Posterior cingulate gyrus (tissue), 11 donors: ENCODE measurements around the gene NXNL2.

Experiments
- DNase-seq, 10 donors: peaks; one replicate each; pipeline versions ENCODE4 v3.0.0 to v3.0.0-alpha.2; 2020 to 2021; ENCODE audit warnings: mixed read lengths in 3 of 10
- intact Hi-C: fragments of 100-400 bp; cut with DNase I; formaldehyde crosslinking; loops from one replicate; pipeline ENCODE4 v1.15.1; 2023

The NXNL2 gene

DNA sequence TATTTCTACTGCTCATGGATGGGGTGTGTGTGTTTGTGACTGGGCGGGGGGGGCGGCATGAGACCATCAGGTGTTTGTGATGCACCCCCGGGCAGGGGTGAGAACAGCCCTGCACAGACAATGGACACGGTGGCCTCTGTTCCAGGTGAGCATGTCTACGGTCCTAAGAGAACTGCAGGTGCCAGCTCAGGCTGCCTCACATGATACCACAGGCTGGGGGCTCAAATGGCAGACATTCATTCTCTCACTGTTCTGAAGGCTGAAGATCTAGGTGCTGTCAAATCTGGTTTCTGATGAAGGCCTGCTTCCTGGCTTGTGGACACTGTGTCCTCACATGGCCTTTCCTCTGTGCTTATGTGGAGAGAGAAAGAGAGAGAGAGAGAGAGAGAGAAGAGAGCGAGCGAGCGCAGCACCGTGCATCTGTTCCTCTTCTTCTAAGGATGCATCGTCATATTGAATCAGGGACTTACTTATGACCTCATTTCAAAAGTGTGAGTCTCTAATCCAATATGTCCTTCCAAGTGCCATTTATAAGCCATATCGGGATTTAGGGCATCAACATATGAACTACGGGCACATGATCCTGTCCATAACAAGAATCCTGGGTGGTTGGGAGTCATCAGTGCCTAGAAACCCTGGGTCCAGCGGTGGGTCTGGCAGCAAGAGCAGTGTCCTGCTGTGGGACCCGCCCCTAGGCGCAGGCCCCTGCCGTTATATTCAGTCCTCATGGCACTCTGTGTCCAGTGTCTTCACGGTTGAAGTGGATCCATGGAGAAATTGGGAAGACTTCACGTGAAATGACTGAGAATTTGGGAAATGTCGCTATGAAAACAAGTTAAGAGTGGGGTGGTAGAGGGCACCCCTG, 42.5 kb downstream of the NXNL2 start:
- DNase-seq, result no peak
- intact Hi-C loops, result loop anchor here (1.0 to 10.0 kb wide), 5 partner anchors 95 to 501 kb away; partner anchors contain the start of gene SPIN1

GRCh38 chr9:88578121-88579049, 43.4 kb downstream of the NXNL2 start:
- intact Hi-C loops, result loop anchor here (1.0 to 10.0 kb wide), 5 partner anchors 96 to 502 kb away; partner anchors contain the start of gene SPIN1
- peak; percentile 65 to 98 (median 88) for DNase-seq

DNA sequence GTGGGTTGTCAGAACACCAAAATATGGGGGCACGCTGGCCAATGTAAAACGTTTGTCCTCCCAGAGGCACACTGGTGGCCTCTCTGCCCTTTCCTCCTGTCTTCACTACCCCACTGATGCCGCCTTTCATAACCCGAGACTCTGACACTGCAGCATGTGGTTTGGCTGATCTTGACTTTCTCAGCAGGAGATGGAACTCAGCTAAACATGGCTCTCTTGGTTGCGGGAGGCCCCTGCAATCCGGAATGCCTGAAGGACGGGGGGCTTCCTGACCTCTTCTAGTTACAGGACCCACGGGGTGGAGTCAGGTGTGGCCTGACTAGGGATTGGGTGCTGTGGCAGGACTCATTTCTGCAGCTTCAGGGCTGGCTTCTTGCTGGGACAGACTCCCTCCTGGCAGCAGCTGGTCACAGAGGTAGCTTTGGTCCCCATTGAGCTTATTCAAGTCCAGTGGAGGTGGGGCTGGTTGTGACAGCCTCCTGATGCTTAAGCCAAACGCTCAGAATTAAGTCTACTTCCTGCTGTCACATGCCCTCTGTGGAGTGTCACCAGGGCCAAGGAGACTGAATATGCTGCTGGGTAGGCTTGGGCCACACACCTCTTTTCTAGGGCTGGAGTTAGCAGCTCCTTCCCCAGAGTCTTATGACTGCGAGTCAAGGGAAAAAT, 44.2 kb downstream of the NXNL2 start:
- no peak for DNase-seq
- intact Hi-C loops, result loop anchor here (2.0 to 10.0 kb wide), 4 partner anchors 97 to 474 kb away; partner anchors contain the start of gene SPIN1

DNA sequence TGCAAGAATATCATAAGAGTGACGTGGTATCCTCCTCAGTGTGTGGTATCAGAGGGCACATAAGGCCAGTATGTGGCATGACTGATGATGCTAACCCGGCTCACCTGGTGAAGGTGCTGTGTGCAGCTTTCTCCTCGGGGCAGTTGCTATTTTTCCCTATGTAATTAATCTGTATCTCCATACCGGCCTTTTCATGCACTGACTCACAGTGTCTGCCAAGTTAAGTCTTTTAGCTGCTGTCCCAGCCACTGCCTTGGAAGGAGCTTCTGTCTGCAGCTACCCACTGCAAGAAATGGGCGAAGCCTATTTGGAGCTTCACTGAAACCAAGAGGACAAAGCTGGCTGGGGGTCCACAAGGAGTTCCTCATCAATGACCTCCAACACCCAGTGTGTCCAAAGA, 46.0 kb downstream of the NXNL2 start:
- intact Hi-C loops, result no loop called here

DNA sequence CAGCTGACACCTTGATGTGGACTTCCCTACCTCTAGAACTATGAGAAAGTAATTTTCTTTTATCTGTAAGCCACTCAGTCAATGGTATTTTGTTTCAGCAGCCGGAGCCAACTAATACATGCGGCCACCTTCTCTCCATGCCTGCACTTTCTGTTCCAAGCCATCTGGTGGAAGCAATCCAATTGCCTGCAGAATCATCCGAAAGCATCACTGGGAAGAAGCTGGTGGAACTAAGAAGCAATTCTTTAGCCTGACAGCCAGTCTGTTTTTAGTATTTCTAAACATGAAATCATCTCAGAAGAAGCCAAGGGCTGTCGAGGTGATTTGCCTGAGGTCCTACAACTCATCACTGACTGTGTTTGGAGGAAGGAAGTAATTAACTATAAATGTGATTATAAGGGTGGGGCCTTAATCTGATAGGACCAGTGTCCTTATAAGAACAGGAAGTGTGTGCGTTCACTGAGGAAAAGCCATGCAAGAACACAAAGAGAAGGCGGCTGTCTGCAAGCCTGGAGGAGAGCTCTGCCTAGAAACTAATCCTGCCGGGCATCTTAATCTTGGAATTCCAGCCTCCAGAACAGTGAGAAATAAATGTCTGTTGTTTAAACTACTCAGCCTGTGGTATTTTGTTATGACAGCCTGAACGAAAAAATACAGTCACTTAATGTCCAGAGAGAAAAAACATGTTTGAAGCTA, 49.1 kb downstream of the NXNL2 start:
- intact Hi-C loops, result no loop called here
- DNase-seq, result no peak

More for the DNA sequence above, 46.0 kb downstream of the NXNL2 start:
- no peak for DNase-seq

DNA sequence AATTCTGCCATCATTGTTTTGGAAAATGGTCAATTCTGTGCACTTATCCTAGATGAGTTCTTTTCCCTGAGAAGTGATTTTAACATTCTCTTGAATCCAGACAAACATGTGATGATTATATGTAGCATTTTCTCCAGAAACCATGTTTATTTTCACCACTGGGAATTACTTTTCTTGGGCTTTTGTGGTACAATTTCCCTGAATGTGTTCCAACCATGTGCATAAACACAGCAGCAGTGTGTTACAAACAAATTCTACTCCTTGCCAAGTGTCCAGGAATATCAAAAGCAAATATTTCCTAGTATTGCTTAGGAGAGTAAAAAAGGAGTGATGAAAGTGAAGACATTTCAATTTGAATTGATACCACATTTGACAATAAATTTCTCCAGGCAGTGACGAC, 50.4 kb downstream of the NXNL2 start:
- DNase-seq, result no peak
- intact Hi-C loops, result no loop called here

GRCh38 chr9:88586452-88586851, 51.5 kb downstream of the NXNL2 start:
- intact Hi-C loops, result no loop called here
- DNase-seq, result no peak

- intact Hi-C loops, result no loop called here
- DNase-seq, result no peak
Observed at GRCh38 chr9:88587182-88587581, 52.2 kb downstream of the NXNL2 start.

- intact Hi-C loops, result no loop called here
- no peak for DNase-seq
Observed at GRCh38 chr9:88587885-88588649, 53.1 kb downstream of the NXNL2 start.

GRCh38 chr9:88589656-88590055, 54.7 kb downstream of the NXNL2 start:
- DNase-seq, result no peak
- intact Hi-C loops, result loop anchor here (10.0 kb wide), 2 partner anchors 55 to 145 kb away; no protein-coding TSS in a partner anchor

- intact Hi-C loops, result loop anchor here (10.0 kb wide), 2 partner anchors 54 to 144 kb away; no protein-coding TSS in a partner anchor
- DNase-seq, result no peak
Observed at GRCh38 chr9:88590558-88591146, 55.7 kb downstream of the NXNL2 start.

GRCh38 chr9:88593537-88594185, 58.7 kb downstream of the NXNL2 start:
- intact Hi-C loops, result loop anchor here (2.0 to 10.0 kb wide), 3 partner anchors 51 to 407 kb away; no protein-coding TSS in a partner anchor
- DNase-seq, result peak in 3 of 10 donors; percentile 29 to 44 (median 36)
